ENCODE results near the gene IL22RA2. TPM values are rescaled to one million over a fixed set of nuclear protein-coding genes. Genes with fewer than 3 reads are reported as not detected.

The IL22RA2 gene
- total and polyA plus RNA-seq, 2 of the 13 experiments (the other 11 are each of a cell fraction or from before 2014, with no cell fraction given), result not detected

GRCh38 chr6:137119196-137120104, 54.0 kb downstream of the IL22RA2 start (continued):
- TF ChIP-seq ZNF562 (CRISPR knock-in tag; IDR thresholded peaks at IDR 0.05; ENCODE audit: borderline replicate concordance), result no peak

- no peaks in the 10 kb centered on the region for H3K79me2 ChIP-seq (ENCODE audit: insufficient read depth, low read length)
- FAIRE-seq, result no peak
- peaks cover 16% of the 10 kb centered on the region for H3K9me3 ChIP-seq (ENCODE audit: low read length)
- no peaks in the 10 kb centered on the region for H3K36me3 ChIP-seq (replicated peaks in 1 of 2; ENCODE audit: control insufficient read depth in 1 of 2, insufficient read depth in 2 of 2, low read length in 2 of 2)
- WGBS (ENCODE audit: low lambda C conversion rate), result 36% methylated on average over 2 of the region's 2 CpGs
- no peaks in the 10 kb centered on the region for H3K27me3 ChIP-seq (ENCODE audit: control insufficient read depth in 1 of 2, insufficient read depth in 2 of 2, low read length in 2 of 2)
- no peak overlapping the region for H2AFZ ChIP-seq (ENCODE audit: low read length)
- ChIA-PET CTCF (ENCODE audit: low intra/inter-chr PET ratio, low total read pairs) (no interaction called here), POLR2A (no interaction called here)
- in situ Hi-C loops (cut with HindIII; ENCODE audit: extremely low pct_ligation_motif_present, low pct_unique_long_range_greater_than_20kb), result no loop called here
- H3K27ac ChIP-seq (ENCODE audit: extremely low read length, insufficient read depth, low read length), result no peak overlapping the region
- no peak for DNase-seq (ENCODE audit: low spot score)
- H4K20me1 ChIP-seq (ENCODE audit: insufficient read depth, low read length), result no peaks in the 10 kb centered on the region
- no peak overlapping the region for H3K4me3 ChIP-seq (replicated peaks in 1 of 3; ENCODE audit: insufficient read depth in 1 of 3, low read depth in 2 of 3, low read length in 3 of 3)
- no peak overlapping the region for H3K4me2 ChIP-seq (ENCODE audit: low read depth, low read length)
- no TSS peak for BruUV-seq (replicated peaks)
- intact Hi-C loops (cut with micrococcal nuclease; ENCODE audit: unreplicated experiment), result no loop called here
- TF ChIP-seq, protein P1, sequence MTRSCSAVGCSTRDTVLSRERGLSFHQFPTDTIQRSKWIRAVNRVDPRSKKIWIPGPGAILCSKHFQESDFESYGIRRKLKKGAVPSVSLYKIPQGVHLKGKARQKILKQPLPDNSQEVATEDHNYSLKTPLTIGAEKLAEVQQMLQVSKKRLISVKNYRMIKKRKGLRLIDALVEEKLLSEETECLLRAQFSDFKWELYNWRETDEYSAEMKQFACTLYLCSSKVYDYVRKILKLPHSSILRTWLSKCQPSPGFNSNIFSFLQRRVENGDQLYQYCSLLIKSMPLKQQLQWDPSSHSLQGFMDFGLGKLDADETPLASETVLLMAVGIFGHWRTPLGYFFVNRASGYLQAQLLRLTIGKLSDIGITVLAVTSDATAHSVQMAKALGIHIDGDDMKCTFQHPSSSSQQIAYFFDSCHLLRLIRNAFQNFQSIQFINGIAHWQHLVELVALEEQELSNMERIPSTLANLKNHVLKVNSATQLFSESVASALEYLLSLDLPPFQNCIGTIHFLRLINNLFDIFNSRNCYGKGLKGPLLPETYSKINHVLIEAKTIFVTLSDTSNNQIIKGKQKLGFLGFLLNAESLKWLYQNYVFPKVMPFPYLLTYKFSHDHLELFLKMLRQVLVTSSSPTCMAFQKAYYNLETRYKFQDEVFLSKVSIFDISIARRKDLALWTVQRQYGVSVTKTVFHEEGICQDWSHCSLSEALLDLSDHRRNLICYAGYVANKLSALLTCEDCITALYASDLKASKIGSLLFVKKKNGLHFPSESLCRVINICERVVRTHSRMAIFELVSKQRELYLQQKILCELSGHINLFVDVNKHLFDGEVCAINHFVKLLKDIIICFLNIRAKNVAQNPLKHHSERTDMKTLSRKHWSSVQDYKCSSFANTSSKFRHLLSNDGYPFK (CRISPR knock-in tag; IDR thresholded peaks at IDR 0.05; ENCODE audit: borderline replicate concordance), result no peak
- H3K4me1 ChIP-seq (ENCODE audit: insufficient read depth, low read length), result no peaks in the 10 kb centered on the region
- no peak for ATAC-seq
- no peak overlapping the region for H3K9ac ChIP-seq (ENCODE audit: insufficient read depth, low read depth, low read length)
Measured at GRCh38 chr6:137117581-137117980, 55.9 kb downstream of the IL22RA2 start.

All from HepG2 (cell line).